H1 (cell line): ENCODE measurements around the gene LIPG. TPM values are rescaled to one million over a fixed set of nuclear protein-coding genes. Genes with fewer than 3 reads are reported as not detected.

Source experiments
- ATF3 ChIP-seq: IDR thresholded peaks from 2 replicates; pipeline ENCODE4 v1.6.1; 2011; ENCODE audit warnings: low read depth, mild to moderate bottlenecking, low read length; ENCODE audit not compliant: insufficient read depth
- polyA plus RNA-seq, 7 experiments: library from polyadenylated mRNA; depleted of rRNA in 3 of 7; stranded (reverse) in 5 of 7; unstranded in 2 of 7; fragments of >200 nt in 5 of 7; fragments of 200-250 nt in 2 of 7; gene quantifications; 1 replicate in 5 of 7; 2 replicates in 1 of 7; 4 replicates in 1 of 7; pipeline versions ENCODE4 v1.2.1 to v1.2.3, GENCODE V29; 2011 to 2013; ENCODE audit warnings: missing spikeins in 2 of 7, mixed read lengths in 2 of 7
- total RNA-seq: library from RNA; stranded (reverse); fragmentation: NEBNext Ultra II Directional; extraction: Animal tissue kit (Norgen Biotek cat#: 25700); gene quantifications from 2 replicates; pipeline ENCODE4 v1.2.1, GENCODE V29; 2021
- TF ChIP-seq, protein P1 (sequence below): fragments of 300-600 bp; sonication (generic); IDR thresholded peaks from 2 replicates; pipeline ENCODE4 v1.7.1; 2012; ENCODE audit warnings: low read length, moderate library complexity, mild to moderate bottlenecking, inconsistent platforms; ENCODE audit not compliant: insufficient replicate concordance

Gene LIPG
- total and polyA plus RNA-seq, 2 of the 8 experiments (the other 6 are each of a cell fraction or from before 2014, with no cell fraction given) = 9.2 to 9.8 TPM

GRCh38 chr18:49563701-49564517, 2.1 kb downstream of the LIPG start (continued):
- TF ChIP-seq, protein P1, sequence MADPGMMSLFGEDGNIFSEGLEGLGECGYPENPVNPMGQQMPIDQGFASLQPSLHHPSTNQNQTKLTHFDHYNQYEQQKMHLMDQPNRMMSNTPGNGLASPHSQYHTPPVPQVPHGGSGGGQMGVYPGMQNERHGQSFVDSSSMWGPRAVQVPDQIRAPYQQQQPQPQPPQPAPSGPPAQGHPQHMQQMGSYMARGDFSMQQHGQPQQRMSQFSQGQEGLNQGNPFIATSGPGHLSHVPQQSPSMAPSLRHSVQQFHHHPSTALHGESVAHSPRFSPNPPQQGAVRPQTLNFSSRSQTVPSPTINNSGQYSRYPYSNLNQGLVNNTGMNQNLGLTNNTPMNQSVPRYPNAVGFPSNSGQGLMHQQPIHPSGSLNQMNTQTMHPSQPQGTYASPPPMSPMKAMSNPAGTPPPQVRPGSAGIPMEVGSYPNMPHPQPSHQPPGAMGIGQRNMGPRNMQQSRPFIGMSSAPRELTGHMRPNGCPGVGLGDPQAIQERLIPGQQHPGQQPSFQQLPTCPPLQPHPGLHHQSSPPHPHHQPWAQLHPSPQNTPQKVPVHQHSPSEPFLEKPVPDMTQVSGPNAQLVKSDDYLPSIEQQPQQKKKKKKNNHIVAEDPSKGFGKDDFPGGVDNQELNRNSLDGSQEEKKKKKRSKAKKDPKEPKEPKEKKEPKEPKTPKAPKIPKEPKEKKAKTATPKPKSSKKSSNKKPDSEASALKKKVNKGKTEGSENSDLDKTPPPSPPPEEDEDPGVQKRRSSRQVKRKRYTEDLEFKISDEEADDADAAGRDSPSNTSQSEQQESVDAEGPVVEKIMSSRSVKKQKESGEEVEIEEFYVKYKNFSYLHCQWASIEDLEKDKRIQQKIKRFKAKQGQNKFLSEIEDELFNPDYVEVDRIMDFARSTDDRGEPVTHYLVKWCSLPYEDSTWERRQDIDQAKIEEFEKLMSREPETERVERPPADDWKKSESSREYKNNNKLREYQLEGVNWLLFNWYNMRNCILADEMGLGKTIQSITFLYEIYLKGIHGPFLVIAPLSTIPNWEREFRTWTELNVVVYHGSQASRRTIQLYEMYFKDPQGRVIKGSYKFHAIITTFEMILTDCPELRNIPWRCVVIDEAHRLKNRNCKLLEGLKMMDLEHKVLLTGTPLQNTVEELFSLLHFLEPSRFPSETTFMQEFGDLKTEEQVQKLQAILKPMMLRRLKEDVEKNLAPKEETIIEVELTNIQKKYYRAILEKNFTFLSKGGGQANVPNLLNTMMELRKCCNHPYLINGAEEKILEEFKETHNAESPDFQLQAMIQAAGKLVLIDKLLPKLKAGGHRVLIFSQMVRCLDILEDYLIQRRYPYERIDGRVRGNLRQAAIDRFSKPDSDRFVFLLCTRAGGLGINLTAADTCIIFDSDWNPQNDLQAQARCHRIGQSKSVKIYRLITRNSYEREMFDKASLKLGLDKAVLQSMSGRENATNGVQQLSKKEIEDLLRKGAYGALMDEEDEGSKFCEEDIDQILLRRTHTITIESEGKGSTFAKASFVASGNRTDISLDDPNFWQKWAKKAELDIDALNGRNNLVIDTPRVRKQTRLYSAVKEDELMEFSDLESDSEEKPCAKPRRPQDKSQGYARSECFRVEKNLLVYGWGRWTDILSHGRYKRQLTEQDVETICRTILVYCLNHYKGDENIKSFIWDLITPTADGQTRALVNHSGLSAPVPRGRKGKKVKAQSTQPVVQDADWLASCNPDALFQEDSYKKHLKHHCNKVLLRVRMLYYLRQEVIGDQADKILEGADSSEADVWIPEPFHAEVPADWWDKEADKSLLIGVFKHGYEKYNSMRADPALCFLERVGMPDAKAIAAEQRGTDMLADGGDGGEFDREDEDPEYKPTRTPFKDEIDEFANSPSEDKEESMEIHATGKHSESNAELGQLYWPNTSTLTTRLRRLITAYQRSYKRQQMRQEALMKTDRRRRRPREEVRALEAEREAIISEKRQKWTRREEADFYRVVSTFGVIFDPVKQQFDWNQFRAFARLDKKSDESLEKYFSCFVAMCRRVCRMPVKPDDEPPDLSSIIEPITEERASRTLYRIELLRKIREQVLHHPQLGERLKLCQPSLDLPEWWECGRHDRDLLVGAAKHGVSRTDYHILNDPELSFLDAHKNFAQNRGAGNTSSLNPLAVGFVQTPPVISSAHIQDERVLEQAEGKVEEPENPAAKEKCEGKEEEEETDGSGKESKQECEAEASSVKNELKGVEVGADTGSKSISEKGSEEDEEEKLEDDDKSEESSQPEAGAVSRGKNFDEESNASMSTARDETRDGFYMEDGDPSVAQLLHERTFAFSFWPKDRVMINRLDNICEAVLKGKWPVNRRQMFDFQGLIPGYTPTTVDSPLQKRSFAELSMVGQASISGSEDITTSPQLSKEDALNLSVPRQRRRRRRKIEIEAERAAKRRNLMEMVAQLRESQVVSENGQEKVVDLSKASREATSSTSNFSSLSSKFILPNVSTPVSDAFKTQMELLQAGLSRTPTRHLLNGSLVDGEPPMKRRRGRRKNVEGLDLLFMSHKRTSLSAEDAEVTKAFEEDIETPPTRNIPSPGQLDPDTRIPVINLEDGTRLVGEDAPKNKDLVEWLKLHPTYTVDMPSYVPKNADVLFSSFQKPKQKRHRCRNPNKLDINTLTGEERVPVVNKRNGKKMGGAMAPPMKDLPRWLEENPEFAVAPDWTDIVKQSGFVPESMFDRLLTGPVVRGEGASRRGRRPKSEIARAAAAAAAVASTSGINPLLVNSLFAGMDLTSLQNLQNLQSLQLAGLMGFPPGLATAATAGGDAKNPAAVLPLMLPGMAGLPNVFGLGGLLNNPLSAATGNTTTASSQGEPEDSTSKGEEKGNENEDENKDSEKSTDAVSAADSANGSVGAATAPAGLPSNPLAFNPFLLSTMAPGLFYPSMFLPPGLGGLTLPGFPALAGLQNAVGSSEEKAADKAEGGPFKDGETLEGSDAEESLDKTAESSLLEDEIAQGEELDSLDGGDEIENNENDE = no peak
- no peak for TF ChIP-seq ATF3
